GM12801 (cell line): Measurements from ENCODE around the gene TRIM71.

Experiments used
- TF ChIP-seq, protein P1 (sequence below): IDR thresholded peaks from one replicate; pipeline ENCODE4 v1.5.1; 2011; ENCODE audit warnings: control low read depth; ENCODE audit not compliant: insufficient read length; ENCODE audit errors: extremely low read depth

TRIM71 gene

DNA sequence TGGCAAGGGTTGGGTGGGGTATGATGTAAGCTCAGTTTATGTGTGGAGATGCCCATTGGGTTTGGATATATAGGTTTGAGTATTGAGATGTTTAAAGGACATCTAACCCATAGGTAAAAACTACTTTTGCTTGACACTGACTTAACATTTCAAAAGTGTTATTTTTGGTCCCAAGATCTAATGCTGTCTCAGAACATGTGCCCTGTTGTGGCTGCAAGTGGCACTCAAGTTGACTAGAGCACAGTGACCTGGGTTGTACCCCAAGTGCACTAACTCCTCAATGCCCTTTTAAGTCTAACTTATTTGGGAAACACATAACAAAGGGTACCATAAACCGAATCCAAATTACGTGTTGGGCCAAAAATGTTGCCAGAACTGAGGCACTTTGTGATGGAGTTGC lies 77.2 kb downstream of the TRIM71 start:
- TF ChIP-seq, protein P1, sequence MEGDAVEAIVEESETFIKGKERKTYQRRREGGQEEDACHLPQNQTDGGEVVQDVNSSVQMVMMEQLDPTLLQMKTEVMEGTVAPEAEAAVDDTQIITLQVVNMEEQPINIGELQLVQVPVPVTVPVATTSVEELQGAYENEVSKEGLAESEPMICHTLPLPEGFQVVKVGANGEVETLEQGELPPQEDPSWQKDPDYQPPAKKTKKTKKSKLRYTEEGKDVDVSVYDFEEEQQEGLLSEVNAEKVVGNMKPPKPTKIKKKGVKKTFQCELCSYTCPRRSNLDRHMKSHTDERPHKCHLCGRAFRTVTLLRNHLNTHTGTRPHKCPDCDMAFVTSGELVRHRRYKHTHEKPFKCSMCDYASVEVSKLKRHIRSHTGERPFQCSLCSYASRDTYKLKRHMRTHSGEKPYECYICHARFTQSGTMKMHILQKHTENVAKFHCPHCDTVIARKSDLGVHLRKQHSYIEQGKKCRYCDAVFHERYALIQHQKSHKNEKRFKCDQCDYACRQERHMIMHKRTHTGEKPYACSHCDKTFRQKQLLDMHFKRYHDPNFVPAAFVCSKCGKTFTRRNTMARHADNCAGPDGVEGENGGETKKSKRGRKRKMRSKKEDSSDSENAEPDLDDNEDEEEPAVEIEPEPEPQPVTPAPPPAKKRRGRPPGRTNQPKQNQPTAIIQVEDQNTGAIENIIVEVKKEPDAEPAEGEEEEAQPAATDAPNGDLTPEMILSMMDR = no peak

DNA sequence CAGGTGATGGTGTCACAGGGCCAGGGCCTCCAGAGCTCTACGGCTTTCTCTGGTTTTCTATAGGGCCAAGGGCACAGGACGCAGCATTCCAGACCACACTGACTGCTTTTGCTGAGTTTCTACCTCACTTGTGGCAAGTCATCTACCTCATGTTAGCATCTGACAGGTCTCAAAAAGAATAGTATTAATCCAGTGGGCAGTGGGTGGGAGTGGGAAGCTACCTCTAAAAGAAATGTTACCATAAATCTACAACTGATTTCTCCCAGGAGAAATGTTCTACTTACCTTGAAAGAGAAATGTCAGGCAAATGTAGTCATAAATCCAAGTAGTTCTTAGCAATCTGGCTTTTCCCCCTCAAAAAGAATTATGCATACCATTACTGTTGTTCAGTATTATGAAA lies 77.9 kb downstream of the TRIM71 start:
- TF ChIP-seq, protein P1 = no peak

DNA sequence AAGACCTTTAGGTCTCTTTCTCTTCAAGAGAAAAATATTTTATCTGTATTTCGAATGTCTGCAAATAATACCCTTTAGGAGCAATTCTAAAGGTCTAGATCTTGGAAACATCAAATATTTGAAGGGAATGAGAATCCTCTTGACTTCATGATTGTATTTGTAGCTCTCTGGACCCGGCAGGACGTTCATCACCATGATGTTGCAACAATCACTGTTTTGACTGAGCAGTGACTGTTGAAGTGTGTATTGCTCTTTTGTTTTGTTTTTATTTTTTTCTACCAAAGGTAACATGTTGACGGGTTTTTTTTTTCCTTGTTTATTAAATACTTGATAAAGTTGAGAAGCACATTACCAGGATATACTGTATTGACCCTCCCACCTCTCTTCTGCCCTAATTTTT lies 78.3 kb downstream of the TRIM71 start:
- TF ChIP-seq, protein P1 = no peak

DNA sequence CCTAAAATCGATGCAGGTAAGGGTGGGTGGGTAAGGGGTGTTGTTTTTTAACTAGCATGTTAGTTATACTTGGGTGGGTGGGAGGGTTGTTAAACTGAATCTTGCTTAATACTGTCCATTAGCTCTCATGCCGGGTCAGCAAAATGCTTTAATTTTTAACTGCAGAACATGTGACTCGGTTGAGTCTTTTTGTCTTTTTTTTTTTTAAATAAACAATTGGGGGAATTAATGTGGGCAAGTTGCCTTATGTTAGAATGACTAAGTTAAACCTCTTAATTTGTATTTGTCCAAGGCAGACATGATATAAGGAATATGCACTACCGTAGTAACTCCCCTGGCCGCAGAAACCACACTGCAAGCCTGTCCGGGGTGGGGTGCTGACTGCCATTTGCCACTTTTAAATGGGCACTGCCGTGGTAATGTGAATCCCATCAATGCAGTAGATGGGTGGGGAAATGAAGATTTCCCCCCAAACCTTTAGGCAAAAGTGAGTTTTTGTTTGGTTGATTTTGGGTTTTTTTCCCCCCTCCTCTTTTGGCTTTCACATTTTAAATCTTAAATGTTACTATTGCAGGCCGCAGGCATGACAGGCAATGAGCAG lies 79.3 kb downstream of the TRIM71 start:
- TF ChIP-seq, protein P1 = no peak

DNA sequence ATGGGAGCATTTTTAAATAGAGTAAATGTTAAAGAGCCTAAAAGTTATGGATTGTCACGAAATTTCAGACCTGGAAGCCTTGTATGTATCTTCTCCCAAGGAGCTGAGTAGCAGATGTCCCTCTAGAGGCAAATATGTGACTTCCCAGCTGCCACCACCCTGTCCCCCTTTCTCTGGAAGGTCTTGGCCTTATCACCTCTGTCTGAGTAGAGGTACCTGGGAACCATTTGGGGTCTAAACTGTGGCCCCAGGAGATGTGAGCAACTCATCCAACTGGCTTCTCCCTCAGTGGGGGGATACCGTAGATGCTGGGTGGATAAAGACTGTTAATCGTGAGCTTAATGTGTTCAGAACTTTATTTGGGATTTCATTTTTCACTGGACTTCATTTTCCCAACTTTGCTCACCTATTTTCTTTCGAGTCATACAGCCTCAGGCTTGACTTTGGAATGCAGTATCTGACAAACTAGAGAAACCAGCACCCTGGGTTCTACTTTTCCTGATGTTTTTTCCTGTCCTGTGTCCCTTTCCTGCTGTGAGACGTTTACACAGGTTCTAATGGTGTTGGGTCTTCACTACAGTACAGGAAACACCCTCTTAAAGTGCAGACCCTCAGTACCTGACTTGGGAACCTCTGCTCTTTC lies 80.3 kb downstream of the TRIM71 start:
- TF ChIP-seq, protein P1 = no peak

DNA sequence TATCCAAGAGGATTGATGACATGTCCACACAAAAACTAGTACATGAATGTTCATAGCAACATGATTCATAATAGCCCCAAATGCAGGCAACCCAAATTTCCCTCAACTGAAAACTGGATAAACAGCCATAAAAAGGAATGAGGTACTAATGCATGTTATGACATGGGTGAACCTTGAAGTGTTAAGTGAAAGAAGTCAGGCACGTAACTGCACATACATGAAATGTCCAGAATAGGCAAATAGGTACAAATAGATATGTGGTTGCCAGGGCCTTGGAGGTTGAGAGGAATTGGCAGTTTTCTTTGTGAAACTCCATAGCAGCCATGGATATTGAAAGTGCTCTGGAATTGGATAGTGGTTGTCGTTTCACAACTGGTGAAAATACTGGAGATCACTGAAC lies 81.5 kb downstream of the TRIM71 start:
- TF ChIP-seq, protein P1 = no peak

DNA sequence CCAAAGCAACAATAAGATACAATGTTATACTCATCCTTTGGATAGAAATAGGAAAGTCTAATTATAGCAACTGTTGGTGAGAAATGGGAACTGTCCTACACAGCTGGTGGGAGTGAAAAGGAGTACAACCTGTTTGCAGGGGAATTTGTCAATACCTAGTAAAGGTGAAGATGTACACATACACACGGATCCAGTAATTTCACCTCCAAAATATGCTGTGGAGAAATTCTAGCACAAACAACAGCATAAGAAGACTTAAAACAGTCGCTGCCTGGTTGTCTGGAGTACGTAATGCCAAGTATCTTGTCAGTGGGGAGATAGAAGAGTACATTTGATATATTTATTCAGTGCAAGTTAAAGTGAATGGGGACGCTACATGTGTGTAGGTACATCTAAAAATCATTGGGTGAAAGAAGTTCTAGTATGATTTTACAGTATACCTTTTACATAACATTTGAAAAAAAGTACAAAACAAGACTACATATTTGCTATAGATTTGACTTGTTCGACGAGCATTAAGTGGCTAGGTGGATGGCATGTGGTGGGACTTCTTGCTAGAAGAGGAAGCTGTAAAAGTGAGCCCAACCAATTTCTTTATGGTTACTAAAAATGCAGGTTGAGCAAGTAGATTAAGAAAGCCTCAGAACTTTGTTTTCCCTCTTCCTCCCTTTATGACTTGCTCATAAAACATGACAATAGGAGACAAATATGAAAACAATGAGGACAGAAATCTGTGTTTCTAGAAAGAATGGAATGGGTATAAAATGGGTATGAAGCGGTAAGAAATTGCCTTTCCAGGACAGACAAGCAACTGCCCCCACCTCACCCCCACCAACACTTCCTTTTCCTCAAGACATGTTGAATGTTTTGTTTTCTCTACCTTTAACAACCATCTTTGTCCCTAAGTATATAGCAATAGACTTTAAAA lies 83.5 kb downstream of the TRIM71 start:
- TF ChIP-seq, protein P1 = no peak
